Brain pericyte (primary cell): ENCODE measurements around the gene OR2T3.
"Not testable (repeated sequence)": the region's sequence is repeated elsewhere in the genome, so short reads cannot be mapped to it uniquely, and the experiment has no call there.

Source experiments
- DNase-seq: peaks from one replicate; pipeline ENCODE4 v3.0.0-alpha.2; 2012; ENCODE audit warnings: low read depth, low spot score

OR2T3 gene, protein sequence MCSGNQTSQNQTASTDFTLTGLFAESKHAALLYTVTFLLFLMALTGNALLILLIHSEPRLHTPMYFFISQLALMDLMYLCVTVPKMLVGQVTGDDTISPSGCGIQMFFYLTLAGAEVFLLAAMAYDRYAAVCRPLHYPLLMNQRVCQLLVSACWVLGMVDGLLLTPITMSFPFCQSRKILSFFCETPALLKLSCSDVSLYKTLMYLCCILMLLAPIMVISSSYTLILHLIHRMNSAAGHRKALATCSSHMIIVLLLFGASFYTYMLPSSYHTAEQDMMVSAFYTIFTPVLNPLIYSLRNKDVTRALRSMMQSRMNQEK

DNA sequence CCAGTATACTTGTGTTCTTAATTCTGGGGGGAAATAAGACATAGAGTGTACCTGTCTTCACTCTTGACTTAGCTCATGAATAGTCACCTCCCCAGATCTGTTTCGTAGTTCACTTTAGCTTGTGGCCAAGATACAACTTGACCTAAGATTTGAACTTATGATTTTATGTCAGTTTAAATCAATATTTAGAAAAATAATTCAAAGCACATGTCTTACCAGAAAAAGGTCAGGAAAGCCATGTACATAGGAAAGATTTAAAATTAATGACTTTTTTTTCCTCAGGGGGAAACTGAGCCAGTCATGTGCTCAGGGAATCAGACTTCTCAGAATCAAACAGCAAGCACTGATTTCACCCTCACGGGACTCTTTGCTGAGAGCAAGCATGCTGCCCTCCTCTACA lies at the start of gene OR2T3:
Gene OR2T3, plus strand, starts transcription at position 301 of the 400 bp plus-strand sequence. Its CDS starts 0 bp downstream, at position 301.
- not testable (repeated sequence) for DNase-seq

DNA sequence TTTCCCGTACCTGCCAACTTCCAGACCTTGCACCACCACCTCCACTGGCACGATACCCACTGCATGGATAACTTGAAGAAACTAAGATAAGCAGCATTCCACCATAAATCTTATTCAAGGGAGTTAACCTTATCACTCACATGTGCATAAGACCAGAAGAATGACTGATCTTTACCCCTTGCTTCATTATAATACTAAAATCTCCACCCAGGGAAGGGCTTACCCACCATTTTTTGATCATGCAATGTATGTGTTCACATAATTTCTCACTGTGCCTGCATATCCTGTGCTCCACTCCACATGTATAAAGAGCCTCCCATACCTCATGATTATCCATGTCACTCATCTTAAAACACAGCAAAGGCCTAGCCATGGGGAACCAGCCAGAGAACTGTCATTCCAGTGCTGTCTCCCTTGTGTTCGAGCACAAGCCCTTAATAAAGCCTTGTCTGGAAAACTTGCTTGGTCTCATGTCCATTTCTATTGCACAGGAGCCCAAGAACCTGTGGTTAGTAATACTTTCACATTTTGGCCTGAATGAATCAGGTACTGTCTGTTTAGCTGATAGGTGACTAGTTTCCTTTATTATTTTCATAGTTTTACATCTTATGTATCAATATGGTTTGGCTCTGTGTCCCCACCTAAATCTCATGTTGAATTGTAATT lies 45.5 kb upstream of the OR2T3 start:
- DNase-seq = not testable (repeated sequence)

DNA sequence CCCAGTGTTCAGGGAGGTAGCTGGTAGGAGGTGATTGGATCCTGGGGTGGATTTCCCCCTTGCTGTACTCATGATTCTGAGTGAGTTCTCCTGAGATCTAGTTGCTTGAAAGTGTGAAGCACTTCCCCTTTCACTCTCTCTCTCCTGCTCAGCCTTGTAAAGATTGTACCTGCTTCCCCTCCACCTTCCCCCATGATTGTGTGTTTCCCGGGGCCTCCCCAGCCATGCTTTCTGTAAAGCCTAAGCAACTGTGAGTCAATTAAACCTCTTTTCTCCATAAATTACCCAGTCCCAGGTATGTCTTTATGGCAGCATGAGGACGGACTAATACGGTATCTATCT lies 45.0 kb upstream of the OR2T3 start:
- not testable (repeated sequence) for DNase-seq

DNA sequence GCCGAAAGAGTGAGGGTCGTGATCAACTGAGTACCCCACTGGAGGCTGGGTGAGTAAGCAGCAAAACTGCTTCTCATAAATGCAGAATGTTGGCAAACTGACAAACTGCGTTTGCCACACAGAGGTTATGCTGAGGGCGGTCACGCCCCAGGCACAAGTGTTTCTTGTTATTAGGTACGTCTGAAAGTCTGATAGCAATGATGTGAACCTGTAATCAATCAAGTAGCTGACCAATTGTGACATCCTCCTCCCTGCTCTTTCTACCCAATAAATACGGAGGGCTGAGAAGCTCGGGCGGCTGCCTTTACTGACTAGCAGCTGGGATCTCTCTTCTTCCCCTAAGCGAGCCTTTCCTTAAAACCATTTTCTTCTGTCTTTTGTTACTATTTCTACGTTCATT lies 41.5 kb upstream of the OR2T3 start:
- DNase-seq = not testable (repeated sequence)

DNA sequence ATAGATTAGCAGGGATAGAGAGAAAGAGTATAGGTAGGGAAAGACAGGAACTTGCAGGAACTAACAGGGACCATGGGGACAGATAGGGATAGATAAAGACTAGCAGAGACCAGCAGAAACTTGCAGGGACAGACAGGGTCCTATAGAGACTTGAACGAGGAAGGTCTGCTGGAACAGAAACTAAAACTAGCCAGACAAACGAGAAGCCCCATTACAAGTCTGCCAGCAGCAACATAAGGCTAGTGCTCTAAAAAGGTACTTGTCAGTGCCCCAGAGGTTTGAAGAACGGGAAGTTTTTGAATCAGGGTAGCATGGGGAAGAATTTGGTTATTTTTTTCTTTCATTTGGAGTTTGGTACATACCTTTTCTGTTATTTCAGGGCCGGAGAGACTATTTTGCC lies 41.0 kb upstream of the OR2T3 start:
- DNase-seq = not testable (repeated sequence)

DNA sequence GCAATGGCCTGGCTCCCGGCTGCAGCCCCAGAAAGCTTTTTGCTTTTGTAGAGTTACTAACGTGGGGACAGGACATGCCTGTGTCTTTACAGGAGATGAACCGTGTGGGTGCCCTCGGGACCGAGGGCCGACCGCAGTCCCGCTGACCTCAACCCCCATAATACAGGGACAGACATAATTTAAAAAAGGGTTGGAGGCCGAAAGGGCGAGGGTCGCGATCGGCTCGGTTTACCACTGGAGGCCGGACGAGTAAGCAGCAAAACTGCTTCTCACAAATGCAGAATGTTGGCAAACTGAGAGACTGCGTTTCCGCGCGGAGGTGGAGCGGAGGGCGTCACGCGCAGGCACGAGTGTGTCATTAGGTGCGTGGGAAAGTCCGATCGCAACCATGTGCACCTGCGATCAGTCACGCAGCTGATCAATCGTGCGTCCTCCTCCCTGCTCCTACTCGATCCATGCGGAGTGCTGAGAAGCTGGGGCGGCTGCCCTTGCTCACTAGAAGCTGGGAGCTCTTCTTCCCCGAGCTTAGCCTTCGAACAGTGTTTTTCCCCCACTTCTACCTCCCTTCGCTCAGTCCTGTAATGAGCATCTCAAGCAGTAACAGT lies 39.2 kb upstream of the OR2T3 start:
- DNase-seq = not testable (repeated sequence)

DNA sequence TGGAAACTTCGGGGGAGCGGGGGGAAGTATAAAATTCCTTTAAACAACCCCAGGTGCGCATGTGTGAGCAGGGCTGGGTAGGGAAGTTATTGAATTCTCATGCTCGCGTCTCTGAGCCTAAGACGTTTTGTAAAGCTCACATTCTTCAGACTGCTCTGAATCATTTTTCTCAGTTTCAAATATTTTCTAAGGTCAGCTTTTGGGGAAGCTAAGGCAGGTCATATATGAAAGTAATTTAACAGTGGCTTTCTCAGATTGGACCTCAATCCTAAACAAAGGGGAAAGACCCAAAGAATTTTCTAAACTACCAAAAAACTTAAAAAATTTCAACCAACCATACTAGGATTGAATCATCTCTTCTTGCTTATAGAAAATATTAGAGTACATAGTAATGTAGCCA lies 38.2 kb upstream of the OR2T3 start:
- not testable (repeated sequence) for DNase-seq

DNA sequence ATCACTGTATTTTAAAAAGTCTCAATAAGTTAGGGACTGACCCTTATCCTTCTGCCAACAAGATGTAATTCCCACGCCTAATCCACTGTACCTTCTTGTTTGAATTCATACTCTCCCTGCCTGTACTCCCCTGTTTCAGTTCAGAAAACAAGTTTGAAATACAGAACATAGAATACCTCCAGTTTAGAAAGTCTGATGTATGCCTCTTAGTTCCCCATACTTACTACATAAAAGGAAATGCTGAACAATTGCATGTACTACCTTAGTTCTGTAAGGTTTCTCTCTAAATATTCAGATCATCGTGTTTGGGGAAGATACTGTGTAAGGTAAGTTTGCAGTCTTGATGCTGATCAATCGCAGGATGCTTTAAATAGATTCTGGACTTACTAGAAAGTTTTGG lies 36.8 kb upstream of the OR2T3 start:
- DNase-seq = not testable (repeated sequence)

DNA sequence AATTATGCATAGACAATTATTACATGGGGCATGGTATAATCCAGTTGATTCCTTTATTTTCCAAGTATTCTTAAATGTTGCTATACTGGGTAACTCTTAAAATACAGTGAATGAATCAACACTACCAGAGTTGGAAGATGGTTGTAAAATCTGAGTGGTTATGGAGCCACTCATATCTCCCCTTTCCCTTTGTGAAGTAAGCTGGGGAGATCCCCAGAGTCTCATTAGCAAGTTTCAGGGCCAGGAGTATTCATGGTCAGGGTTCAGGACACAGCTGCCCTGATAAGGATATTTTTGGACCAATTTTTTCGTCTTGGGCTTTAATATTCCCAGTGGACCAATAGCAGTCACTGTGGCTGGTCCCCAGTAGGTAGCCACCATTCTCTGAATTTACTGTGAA lies 34.5 kb upstream of the OR2T3 start:
- not testable (repeated sequence) for DNase-seq

DNA sequence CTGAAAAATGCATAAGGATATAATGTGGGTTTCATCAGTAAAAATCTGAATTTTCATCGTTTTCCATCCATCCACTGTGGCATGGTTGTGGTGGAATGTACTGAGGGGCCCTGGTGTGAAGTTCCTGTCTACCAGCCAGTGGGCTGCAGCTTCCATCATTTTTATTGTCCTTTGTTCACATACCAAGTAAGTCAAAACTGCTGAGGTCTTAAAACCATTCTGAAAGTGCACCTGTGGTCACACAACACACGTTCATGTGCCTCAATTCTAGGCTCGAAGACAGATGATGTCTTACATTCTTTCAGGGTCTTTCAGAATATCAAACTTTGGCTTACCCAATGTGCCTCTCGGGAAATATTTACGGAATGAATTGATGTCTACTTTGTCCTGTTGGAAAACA lies 33.9 kb upstream of the OR2T3 start:
- DNase-seq = not testable (repeated sequence)

DNA sequence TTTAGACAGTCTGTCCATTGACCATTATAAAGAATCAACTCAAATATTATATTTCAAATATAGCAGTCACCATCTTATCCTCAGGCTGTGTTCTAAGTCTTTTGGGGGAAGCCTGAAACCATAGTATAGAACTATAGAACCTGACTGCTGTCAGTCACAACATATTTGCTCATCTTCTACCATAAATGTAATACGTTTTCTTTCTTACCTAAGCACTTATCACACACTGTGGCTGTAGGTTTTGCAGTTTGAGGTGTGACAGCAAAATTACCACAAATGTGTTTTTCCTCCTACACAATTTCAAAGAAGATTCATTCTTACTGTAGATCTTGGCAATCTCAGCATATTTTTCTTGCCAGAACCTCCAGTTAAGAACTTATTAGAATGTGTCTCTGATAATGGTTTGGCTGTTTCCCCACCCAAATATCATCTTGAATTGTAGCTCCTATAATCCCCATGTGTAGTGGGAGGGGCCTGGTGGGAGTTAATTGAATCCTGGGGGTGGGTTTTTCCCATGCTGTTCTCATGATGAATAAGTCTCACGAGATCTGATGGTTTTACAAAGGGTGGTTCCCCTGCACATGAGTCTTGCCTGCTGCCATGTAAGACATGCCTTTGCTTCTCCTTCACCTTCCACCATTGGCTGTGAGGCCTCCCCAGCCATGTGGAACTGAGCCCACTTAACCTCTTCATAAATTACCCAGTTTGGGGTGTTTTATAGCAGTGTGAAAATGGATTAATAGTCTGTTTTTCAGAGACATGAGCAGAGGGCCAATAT lies 30.5 kb upstream of the OR2T3 start:
- not testable (repeated sequence) for DNase-seq

DNA sequence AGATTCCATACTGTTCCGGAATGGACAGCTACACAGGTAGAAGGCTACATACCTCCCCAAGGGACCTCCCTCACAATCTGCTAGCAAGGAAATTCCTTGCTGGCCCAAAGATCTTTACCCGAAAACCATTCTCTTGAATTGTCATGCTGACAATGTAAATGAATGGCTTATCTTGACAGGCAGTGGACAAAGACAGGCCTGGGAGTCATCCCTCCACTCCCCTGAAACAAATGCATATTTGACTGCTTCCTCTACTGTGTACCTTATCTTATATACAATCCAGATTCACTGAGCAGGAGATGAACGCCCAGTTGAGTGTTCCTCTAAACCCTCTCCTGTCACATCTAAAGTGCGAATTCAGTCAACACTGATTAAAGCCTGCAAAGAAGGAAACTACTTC lies 28.5 kb upstream of the OR2T3 start:
- not testable (repeated sequence) for DNase-seq

DNA sequence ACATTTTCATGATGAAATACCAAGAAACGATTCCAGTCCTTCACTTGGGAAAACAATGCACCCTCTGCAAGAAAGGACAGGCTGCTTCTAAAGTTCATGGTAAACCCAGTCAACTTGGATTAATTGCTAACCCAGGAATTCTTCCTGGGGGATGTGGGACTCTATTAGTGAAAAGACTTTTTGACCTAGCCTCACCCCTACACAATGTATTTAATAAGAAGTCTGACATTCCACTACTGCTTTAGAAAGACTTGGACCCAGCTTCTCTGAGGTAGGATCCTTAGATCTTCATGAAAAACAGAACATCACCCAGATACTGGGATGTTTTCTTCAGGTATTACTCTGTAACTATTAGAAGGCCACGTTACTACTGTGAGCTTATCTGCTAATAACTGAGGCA lies 27.8 kb upstream of the OR2T3 start, which contains the start of gene OR2T2:
Gene OR2T2, plus strand, starts transcription at position 239 of the 400 bp plus-strand sequence. CDS start 7,161 bp downstream, outside the sequence.
- not testable (repeated sequence) for DNase-seq

DNA sequence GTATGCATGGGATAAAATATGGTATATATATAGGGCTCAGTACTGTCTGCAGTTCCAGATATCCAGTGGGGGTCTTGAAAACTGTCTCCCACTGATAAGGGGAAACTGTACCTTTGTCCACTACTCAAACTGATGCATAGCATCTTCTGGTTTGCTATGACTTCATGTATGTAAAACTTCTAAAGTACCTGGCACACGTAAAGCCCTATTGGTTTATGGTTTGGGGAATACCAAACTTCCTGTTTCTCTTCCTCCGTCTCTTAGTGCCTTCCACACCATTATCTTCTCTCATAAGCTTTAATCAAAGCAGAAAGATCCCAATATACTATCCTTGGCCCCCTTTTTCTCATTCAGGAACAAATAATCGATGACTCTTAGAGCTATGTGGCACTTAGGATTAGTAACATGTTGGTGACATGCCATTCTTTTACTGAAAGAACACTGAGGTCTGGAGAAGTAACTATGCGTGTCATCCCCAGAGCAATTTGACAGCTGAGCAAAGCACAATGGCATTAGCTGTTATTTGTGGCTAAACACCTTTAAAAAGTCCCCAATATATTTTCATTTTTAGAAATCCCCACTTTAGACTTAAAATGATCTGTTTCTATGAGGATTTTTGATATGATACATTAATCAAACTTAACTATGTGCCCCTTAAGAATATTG lies 24.6 kb upstream of the OR2T3 start:
- not testable (repeated sequence) for DNase-seq

DNA sequence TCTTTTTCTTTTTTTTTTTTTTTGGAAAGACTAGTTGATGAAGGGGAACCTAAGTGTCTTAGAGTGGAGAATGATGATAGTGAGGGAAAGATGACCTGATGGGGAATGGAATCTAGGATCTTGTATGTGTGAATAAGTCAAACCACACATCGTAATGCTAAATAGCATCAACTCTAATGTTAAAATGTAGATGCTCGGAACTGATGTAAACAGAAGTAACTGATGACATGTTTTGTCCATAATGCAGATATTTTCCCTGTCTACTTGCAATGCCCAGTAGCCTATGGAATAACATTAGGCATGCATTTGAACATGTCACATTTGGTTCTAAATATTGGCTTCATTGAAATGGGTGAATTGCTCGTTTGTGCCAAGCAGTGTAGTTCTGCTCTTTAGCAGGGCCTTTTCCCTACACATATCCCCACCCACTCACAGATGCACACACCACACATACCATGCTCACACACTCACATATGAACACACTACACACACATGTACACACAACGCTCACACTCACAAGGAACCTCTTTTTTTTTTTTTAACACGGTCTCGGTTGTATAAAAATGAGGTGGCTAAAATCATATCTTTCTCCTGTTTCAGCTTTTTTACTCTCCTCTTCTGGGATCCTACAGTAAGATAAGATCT lies 23.2 kb upstream of the OR2T3 start:
- DNase-seq = not testable (repeated sequence)

DNA sequence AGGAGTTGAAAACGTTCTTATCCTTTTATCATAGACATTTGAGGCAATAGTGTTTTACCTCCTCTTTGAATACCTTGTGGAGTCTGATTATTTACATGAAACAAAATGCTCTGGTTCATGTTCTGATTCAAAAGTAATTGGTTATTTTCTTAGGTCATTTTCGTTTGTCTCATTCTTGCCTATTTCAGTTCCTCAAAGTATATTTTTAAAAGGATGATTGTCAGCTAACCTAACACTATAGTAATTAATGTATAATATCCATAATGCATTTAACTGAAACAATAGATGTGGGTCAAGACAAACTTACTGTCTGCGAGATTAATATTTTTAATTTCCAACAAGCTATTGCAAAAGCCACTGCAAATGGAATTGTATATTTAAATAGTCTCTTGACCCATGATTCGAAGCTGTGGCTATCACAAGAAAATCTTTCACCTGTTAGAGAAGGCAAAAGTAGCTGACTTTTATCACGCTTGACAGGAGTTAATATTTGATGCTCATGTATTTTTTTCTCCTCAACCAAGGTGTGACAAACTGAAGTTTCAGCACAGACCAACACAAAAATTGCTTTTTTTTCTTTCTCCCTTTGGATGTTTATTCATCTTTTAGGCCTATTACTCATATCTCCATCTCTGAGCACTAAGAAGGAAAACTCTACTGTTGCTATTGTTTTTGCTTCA lies 22.5 kb upstream of the OR2T3 start:
- DNase-seq = not testable (repeated sequence)

DNA sequence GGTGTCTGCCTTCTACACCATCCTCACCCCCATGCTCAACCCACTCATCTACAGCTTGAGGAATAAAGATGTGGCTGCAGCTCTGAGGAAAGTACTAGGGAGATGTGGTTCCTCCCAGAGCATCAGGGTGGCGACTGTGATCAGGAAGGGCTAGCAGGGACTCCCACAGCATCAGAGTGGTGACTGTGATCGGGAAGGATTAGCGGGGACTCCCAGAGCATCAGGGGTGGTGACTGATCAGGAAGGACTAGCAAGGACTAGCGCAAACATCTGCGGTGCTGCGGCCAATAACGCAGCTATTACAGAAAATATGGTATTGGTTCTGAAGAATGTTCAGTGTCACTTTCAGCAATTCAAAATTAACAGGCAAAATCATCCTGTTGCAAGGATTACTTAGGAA lies 19.5 kb upstream of the OR2T3 start:
- DNase-seq = not testable (repeated sequence)

DNA sequence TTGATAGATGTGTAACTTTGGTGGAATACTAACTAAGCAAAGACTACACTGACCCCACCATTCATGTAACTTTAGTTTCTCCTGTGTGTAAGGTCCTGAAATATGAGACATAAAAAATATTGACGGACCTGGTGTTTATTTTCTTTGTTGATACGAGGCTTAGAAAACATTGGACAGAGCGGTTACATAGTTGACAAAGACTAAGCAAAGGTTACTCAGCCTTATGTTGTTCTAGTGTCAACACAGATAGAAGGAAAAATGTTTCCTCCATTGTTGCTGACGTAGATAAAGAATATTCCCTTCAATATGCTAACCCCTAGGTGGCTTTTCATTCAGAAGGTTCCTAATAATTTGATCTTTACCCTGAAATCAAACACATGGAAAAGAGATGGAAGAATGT lies 18.1 kb upstream of the OR2T3 start:
- not testable (repeated sequence) for DNase-seq

DNA sequence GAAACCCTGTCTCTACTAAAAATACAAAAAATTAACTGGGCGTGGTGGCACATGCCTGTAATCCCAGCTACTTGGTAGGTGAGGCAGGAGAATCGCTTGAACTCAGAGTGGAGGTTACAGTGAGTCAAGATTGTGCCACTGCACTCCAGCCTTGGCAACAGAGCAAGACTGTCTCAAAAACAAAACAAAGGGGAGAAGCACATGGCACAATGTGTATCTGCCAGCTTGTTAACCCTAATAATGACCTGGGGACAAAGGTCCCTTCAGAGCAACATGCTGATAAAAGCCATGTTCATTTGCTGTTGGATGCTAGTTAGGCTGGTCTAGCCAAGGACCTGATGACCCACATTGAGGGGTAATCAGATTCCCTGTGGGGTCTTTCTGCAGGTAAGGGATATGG lies 16.5 kb upstream of the OR2T3 start:
- DNase-seq = not testable (repeated sequence)

DNA sequence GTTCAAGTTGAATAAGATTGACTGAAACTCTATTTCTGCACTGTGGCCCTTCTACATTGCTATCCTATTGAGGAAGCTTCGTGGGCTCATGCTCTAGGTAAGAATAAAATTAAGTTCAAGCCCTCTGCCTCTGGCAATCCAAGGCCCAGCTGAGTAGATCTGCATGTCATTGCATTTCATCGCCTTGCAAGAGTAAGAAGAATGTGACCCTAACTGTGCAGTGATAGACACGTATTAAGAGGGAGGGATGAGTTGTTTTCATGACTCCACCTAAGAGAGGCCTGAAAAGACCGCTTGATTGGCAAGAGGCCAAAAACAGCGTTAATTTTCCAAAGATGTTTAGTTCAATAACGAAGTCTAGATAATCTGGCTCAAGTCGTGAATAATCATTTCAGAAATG lies 14.0 kb upstream of the OR2T3 start:
- not testable (repeated sequence) for DNase-seq
